Natural killer cell (primary cell): ENCODE results near the gene NOL7. TPM values are rescaled to one million over a fixed set of nuclear protein-coding genes. Genes with fewer than 3 reads are reported as not detected.

Source experiments
- ATAC-seq, 3 donors: fragments of 150-1000 bp in 2 of 3; fragments of 200-7000 bp in 1 of 3; cut with Tn5 transposase; 1 replicate in 1 of 3; 2 replicates in 2 of 3; pipeline ENCODE4 v1.10.0; 2021; ENCODE audit warnings: mild to moderate bottlenecking in 2 of 3, moderate library complexity in 2 of 3
- DNase-seq, 2 donors: peaks; one replicate each; pipeline versions ENCODE4 v3.0.0 to v3.0.0-alpha.2; 2013 to 2021; ENCODE audit warnings: mixed read lengths in 1 of 2
- H3K27ac ChIP-seq: one replicate; pipeline ENCODE4 v1.5.1; 2013; ENCODE audit warnings: mild to moderate bottlenecking, low read length
- H3K27me3 ChIP-seq: one replicate; pipeline ENCODE4 v1.6.1; 2013; ENCODE audit warnings: low read length; ENCODE audit not compliant: control insufficient read depth, insufficient read depth
- H3K36me3 ChIP-seq: one replicate; pipeline ENCODE4 v1.6.1; 2013; ENCODE audit warnings: low read length; ENCODE audit not compliant: control insufficient read depth, insufficient read depth
- H3K4me1 ChIP-seq: one replicate; pipeline ENCODE4 v1.6.1; 2013; ENCODE audit warnings: low read length; ENCODE audit not compliant: control insufficient read depth, insufficient read depth
- H3K4me3 ChIP-seq: one replicate; pipeline ENCODE4 v1.5.1; 2013; ENCODE audit warnings: low read length
- H3K9me3 ChIP-seq: one replicate; pipeline ENCODE4 v1.6.1; 2013; ENCODE audit warnings: low read length; ENCODE audit not compliant: control insufficient read depth, insufficient read depth
- H3K27ac Mint-ChIP-seq, 2 donors: one replicate each; pipeline ENCODE4 v1.8.0; 2022; ENCODE audit warnings: mild to moderate bottlenecking in 2 of 2, mixed read lengths in 2 of 2, moderate library complexity in 1 of 2
- H3K27me3 Mint-ChIP-seq, 2 donors: one replicate each; pipeline ENCODE4 v1.8.0; 2022; ENCODE audit warnings: low read depth in 2 of 2, mixed read lengths in 2 of 2
- H3K36me3 Mint-ChIP-seq: one replicate; pipeline ENCODE4 v1.8.0; 2022; ENCODE audit warnings: mixed read lengths
- H3K4me1 Mint-ChIP-seq, 2 donors: one replicate each; pipeline ENCODE4 v1.8.0; 2022; ENCODE audit warnings: mixed read lengths in 2 of 2
- H3K4me3 Mint-ChIP-seq: one replicate; pipeline ENCODE4 v1.8.0; 2022; ENCODE audit warnings: mild to moderate bottlenecking, moderate library complexity, mixed read lengths
- H3K9me3 Mint-ChIP-seq, 2 donors: one replicate each; pipeline ENCODE4 v1.8.0; 2022; ENCODE audit warnings: mixed read lengths in 2 of 2
- WGBS: methylation state at CpG from one replicate; pipeline ENCODE4 v1.1.7; 2013; ENCODE audit warnings: missing lambda C conversion rate; ENCODE audit not compliant: insufficient coverage; 5-methylcytosine and 5-hydroxymethylcytosine counted together
- intact Hi-C: fragments of 100-400 bp; cut with micrococcal nuclease; formaldehyde crosslinking; loops from one replicate; pipeline ENCODE4 v1.14.2; 2022
- total RNA-seq, 4 donors: library from RNA; stranded (reverse); fragments of 120-200 nt in 1 of 4; gene quantifications; one replicate each; pipeline versions ENCODE4 v1.2.3 to v1.2.4, GENCODE V29; 2013 to 2022
- TF ChIP-seq, protein P1 (sequence below): fragments of 200-600 bp; IDR thresholded peaks from one replicate; pipeline ENCODE4 v1.8.0; 2022; ENCODE audit warnings: antibody characterized with exemption

Gene NOL7
- total RNA-seq, 3 donors from 2014 or later (not counting 1 experiment from before 2014, with no cell fraction given) = 24.7 to 31.3 (median 29.6) TPM

- no peak overlapping the region for H3K27ac Mint-ChIP-seq
- intact Hi-C loops = no loop called here
- H3K4me1 Mint-ChIP-seq = peaks cover 0 to 10% of the 10 kb centered on the region in 2 donors
- no peak overlapping the region for H3K27ac ChIP-seq
- H3K36me3 Mint-ChIP-seq = peaks cover 17% of the 10 kb centered on the region
- H3K9me3 Mint-ChIP-seq = no peaks in the 10 kb centered on the region
- H3K4me3 Mint-ChIP-seq = no peak overlapping the region
- TF ChIP-seq, protein P1, sequence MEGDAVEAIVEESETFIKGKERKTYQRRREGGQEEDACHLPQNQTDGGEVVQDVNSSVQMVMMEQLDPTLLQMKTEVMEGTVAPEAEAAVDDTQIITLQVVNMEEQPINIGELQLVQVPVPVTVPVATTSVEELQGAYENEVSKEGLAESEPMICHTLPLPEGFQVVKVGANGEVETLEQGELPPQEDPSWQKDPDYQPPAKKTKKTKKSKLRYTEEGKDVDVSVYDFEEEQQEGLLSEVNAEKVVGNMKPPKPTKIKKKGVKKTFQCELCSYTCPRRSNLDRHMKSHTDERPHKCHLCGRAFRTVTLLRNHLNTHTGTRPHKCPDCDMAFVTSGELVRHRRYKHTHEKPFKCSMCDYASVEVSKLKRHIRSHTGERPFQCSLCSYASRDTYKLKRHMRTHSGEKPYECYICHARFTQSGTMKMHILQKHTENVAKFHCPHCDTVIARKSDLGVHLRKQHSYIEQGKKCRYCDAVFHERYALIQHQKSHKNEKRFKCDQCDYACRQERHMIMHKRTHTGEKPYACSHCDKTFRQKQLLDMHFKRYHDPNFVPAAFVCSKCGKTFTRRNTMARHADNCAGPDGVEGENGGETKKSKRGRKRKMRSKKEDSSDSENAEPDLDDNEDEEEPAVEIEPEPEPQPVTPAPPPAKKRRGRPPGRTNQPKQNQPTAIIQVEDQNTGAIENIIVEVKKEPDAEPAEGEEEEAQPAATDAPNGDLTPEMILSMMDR = no peak
- H3K27me3 Mint-ChIP-seq = no peaks in the 10 kb centered on the region
- H3K4me1 ChIP-seq = no peaks in the 10 kb centered on the region
- 91% methylated on average over 4 of the region's 4 CpGs for WGBS
- no peaks in the 10 kb centered on the region for H3K9me3 ChIP-seq
- ATAC-seq = no peak
- no peak overlapping the region for H3K4me3 ChIP-seq
- no peaks in the 10 kb centered on the region for H3K27me3 ChIP-seq
- DNase-seq = no peak
- peaks cover 6% of the 10 kb centered on the region for H3K36me3 ChIP-seq
Observed at GRCh38 chr6:13605634-13606033, 9.5 kb upstream of the NOL7 start.

DNA sequence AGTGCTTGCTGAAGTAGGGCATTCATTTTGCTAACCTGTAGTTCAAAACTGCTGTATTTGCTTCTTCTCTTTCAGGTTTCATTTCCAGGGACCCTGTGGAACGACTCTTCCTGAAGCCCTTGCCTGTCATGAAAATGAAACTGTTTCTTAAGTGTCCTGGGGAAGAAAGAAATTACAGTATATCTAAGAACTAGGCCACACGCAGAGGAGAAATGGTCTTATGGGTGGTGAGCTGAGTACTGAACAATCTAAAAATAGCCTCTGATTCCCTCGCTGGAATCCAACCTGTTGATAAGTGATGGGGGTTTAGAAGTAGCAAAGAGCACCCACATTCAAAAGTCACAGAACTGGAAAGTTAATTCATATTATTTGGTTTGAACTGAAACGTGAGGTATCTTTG, 3.4 kb upstream of the NOL7 start:
- H3K27ac Mint-ChIP-seq = no peak overlapping the region
- peaks cover 6% of the 10 kb centered on the region for H3K36me3 Mint-ChIP-seq
- intact Hi-C loops = no loop called here
- no peaks in the 10 kb centered on the region for H3K27me3 ChIP-seq
- no peak overlapping the region for H3K4me3 ChIP-seq
- 59% methylated on average over 4 of the region's 4 CpGs for WGBS
- H3K9me3 ChIP-seq = no peaks in the 10 kb centered on the region
- TF ChIP-seq, protein P1 = no peak
- no peaks in the 10 kb centered on the region for H3K27me3 Mint-ChIP-seq
- no peak overlapping the region for H3K4me3 Mint-ChIP-seq
- H3K36me3 ChIP-seq = peaks cover 4% of the 10 kb centered on the region
- no peaks in the 10 kb centered on the region for H3K9me3 Mint-ChIP-seq
- peaks cover 25 to 28% of the 10 kb centered on the region in 2 donors for H3K4me1 Mint-ChIP-seq
- DNase-seq (no peak), ATAC-seq (no peak)
- no peak overlapping the region for H3K27ac ChIP-seq
- H3K4me1 ChIP-seq = peaks cover 17% of the 10 kb centered on the region

DNA sequence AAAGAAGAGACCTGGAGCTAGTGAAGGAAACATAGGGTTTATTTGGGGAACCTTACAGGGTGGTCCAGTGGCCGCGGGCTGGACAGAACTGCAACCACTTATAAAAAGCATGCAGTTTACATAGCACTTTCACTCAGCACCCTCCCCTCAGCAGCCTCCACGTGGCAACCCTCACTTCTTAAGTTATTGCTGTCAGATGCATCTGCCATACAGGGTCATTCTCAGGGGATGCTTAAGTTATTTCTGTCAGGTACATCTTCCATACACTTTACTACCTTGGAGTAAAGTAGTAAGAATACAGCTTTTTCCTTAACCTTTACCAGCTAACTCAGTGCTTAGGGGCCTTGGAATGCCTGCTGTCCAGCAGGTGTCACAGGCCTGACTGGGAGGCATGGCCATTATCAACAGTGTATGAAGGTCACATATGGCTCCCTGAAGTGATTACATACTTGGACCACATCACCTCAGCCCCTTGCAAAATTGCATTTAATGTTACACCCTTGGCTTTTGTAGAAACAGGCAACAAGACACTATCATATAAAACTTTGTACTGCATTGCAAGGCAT, 2.0 kb upstream of the NOL7 start:
- Mint-ChIP-seq H3K4me3 (no peak overlapping the region), H3K27me3 (no peaks in the 10 kb centered on the region), H3K4me1 (peaks cover 35 to 37% of the 10 kb centered on the region in 2 donors), H3K36me3 (peaks cover 7% of the 10 kb centered on the region), H3K27ac (no peak overlapping the region), H3K9me3 (no peaks in the 10 kb centered on the region)
- TF ChIP-seq, protein P1 = no peak
- Histone ChIP-seq H3K4me1 (peaks cover 17% of the 10 kb centered on the region), H3K36me3 (peaks cover 16% of the 10 kb centered on the region), H3K4me3 (no peak overlapping the region), H3K27me3 (no peaks in the 10 kb centered on the region), H3K27ac (no peak overlapping the region), H3K9me3 (no peaks in the 10 kb centered on the region)
- DNase-seq (no peak), ATAC-seq (no peak)
- intact Hi-C loops = no loop called here
- 95% methylated on average over 3 of the region's 3 CpGs for WGBS
